GM13977 (cell line): ENCODE measurements around the gene MUTYH.

ENCODE experiments used
- DNase-seq: peaks from one replicate; pipeline ENCODE4 v3.0.0; 2012; ENCODE audit warnings: low spot score
- in situ Hi-C: fragments of 300-500 bp; cut with MboI; formaldehyde crosslinking; loops from one replicate; pipeline ENCODE4 v1.12.0; 2022; ENCODE audit warnings: low sequenced_read_pairs, low pct_unique_long_range_greater_than_20kb, mixed read lengths, inconsistent platforms; ENCODE audit not compliant: unreplicated experiment
- TF ChIP-seq, protein P1 (sequence below): IDR thresholded peaks from 2 replicates; pipeline ENCODE4 v1.5.1; 2012; ENCODE audit warnings: mild to moderate bottlenecking, control low read depth; ENCODE audit not compliant: insufficient read depth; ENCODE audit errors: extremely low read depth, missing control alignments

MUTYH gene

DNA sequence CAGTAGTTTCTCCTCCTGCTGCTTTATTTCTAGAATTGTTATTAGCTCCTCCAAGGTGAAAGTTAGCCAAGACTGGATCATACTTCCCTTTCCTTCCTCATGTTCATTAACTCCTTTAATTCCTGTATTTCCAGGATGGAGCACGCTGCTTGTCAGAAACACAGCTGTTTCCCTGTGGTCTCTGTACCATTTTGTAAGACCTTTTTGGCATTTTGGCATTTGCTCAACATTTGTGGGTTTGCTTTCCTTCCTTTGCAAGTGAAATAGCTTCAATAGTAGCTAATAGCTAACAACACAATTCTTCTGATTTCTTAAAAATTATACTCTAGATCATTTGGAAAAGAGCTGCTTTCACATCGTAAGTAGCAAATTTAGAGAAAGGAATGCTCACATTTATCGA lies 57.9 kb downstream of the MUTYH start:
- DNase-seq, result no peak
- TF ChIP-seq, protein P1, sequence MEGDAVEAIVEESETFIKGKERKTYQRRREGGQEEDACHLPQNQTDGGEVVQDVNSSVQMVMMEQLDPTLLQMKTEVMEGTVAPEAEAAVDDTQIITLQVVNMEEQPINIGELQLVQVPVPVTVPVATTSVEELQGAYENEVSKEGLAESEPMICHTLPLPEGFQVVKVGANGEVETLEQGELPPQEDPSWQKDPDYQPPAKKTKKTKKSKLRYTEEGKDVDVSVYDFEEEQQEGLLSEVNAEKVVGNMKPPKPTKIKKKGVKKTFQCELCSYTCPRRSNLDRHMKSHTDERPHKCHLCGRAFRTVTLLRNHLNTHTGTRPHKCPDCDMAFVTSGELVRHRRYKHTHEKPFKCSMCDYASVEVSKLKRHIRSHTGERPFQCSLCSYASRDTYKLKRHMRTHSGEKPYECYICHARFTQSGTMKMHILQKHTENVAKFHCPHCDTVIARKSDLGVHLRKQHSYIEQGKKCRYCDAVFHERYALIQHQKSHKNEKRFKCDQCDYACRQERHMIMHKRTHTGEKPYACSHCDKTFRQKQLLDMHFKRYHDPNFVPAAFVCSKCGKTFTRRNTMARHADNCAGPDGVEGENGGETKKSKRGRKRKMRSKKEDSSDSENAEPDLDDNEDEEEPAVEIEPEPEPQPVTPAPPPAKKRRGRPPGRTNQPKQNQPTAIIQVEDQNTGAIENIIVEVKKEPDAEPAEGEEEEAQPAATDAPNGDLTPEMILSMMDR, result no peak
- in situ Hi-C loops, result no loop called here
